PC-3 (cell line): ENCODE measurements around the gene SMAD5. TPM values are rescaled to one million over a fixed set of nuclear protein-coding genes. Genes with fewer than 3 reads are reported as not detected.

Experiments used
- ATAC-seq: fragments of 200-7000 bp; cut with Tn5 transposase; 2 replicates; pipeline ENCODE4 v1.9.1; 2020; ENCODE audit warnings: mild to moderate bottlenecking, moderate library complexity
- BruUV-seq: library from RNA; stranded (reverse); fragments of 400-500 nt; replicated peaks from 2 replicates; lab custom pipeline; 2021; lab: Mats Ljungman, UMichigan
- CTCF ChIA-PET: fragments of 300-600 bp; sonication (Branson Sonifier 250); formaldehyde crosslinking; loops from one replicate; lab custom pipeline; 2022; ENCODE audit warnings: antibody characterized with exemption; lab: Charles Lee
- POLR2A ChIA-PET: fragments of 300-600 bp; sonication (Branson Sonifier 250); formaldehyde crosslinking; loops from one replicate; lab custom pipeline; 2022; ENCODE audit warnings: antibody characterized with exemption; ENCODE audit not compliant: unreplicated experiment; lab: Charles Lee
- DNase-seq: peaks from one replicate; pipeline ENCODE4 v3.0.0-alpha.2; 2015
- H2AFZ ChIP-seq: fragments of 300-600 bp; sonication (generic); 2 replicates; pipeline ENCODE4 v1.6.0; 2016; ENCODE audit warnings: antibody characterized with exemption, low read length
- H3F3A ChIP-seq: fragments of 300-600 bp; sonication (generic); one replicate; pipeline ENCODE4 v1.6.0; 2017; ENCODE audit warnings: antibody characterized with exemption, low read length, control low read depth, mild to moderate bottlenecking; ENCODE audit not compliant: unreplicated experiment
- H3K27ac ChIP-seq: fragments of 300-600 bp; sonication (generic); 2 replicates; pipeline ENCODE4 v1.5.1; 2016; ENCODE audit warnings: mild to moderate bottlenecking, low read length
- H3K27me3 ChIP-seq: fragments of 300-600 bp; sonication (generic); 2 replicates; pipeline ENCODE4 v1.6.1; 2016; ENCODE audit warnings: low read length, mixed read lengths
- H3K36me3 ChIP-seq: fragments of 300-600 bp; sonication (generic); 2 replicates; pipeline ENCODE4 v1.6.1; 2016; ENCODE audit warnings: low read depth, mixed run types, low read length, mixed read lengths
- H3K4me1 ChIP-seq: fragments of 300-600 bp; sonication (generic); 2 replicates; pipeline ENCODE4 v1.5.1; 2016; ENCODE audit warnings: low read length; ENCODE audit not compliant: insufficient read depth
- H3K4me2 ChIP-seq: fragments of 300-600 bp; sonication (generic); 2 replicates; pipeline ENCODE4 v1.6.0; 2016; ENCODE audit warnings: low read length
- H3K4me3 ChIP-seq: fragments of 300-600 bp; sonication (generic); 2 replicates; pipeline ENCODE4 v1.5.1; 2016; ENCODE audit warnings: mild to moderate bottlenecking, low read length, mixed read lengths
- H3K79me2 ChIP-seq: fragments of 300-600 bp; sonication (generic); 2 replicates; pipeline ENCODE4 v1.6.1; 2017; ENCODE audit warnings: low read length, mixed read lengths
- H3K9ac ChIP-seq: fragments of 300-600 bp; sonication (generic); 2 replicates; pipeline ENCODE4 v1.6.0; 2016; ENCODE audit warnings: mild to moderate bottlenecking, low read length
- H3K9me2 ChIP-seq: fragments of 300-600 bp; sonication (generic); replicated peaks from 2 replicates; pipeline ENCODE4 v1.6.1; 2016; ENCODE audit warnings: mixed run types, low read length, mixed read lengths
- H3K9me3 ChIP-seq: fragments of 300-600 bp; sonication (generic); 2 replicates; pipeline ENCODE4 v1.6.1; 2016; ENCODE audit warnings: low read length, mixed read lengths
- H4K20me1 ChIP-seq: fragments of 300-600 bp; sonication (generic); 2 replicates; pipeline ENCODE4 v1.6.1; 2016; ENCODE audit warnings: low read length, mixed read lengths
- EZH2 ChIP-seq: fragments of 300-600 bp; sonication (generic); IDR thresholded peaks from one replicate; pipeline ENCODE4 v1.6.1; 2017; ENCODE audit warnings: antibody characterized with exemption, mild to moderate bottlenecking, low read length; ENCODE audit not compliant: unreplicated experiment
- EZH2phosphoT487 ChIP-seq: fragments of 300-600 bp; sonication (generic); IDR thresholded peaks from 2 replicates; pipeline ENCODE4 v1.6.1; 2018; ENCODE audit warnings: mild to moderate bottlenecking, antibody characterized with exemption, low read length, borderline replicate concordance
- intact Hi-C: fragments of 100-400 bp; cut with micrococcal nuclease; formaldehyde crosslinking; loops from 2 replicates; pipeline ENCODE4 v1.9.0; 2023
- total RNA-seq: library from RNA; depleted of rRNA; stranded (reverse); fragments of >200 nt; gene quantifications from 2 replicates; pipeline ENCODE4 v1.2.3, GENCODE V29; 2014
- TF ChIP-seq, protein P1 (sequence below): fragments of 300-600 bp; sonication (generic); conservative IDR thresholded peaks from 2 replicates; pipeline ENCODE4 v1.5.1; 2017; ENCODE audit warnings: antibody characterized with exemption, low read depth, mild to moderate bottlenecking, low read length

SMAD5 gene
- total RNA-seq, 1 experiment from 2014 or later = 28.5 TPM

- H3K4me2 ChIP-seq = no peak overlapping the region
- ATAC-seq = no peak
- H3K79me2 ChIP-seq = no peaks in the 10 kb centered on the region
- BruUV-seq = no TSS peak
- H3K36me3 ChIP-seq = no peaks in the 10 kb centered on the region; the same call in none of the 2 replicates
- H4K20me1 ChIP-seq = no peaks in the 10 kb centered on the region
- no peak overlapping the region for H3K27ac ChIP-seq
- H3K4me1 ChIP-seq = no peaks in the 10 kb centered on the region
- TF ChIP-seq EZH2phosphoT487 (no peak), EZH2 (no peak)
- TF ChIP-seq, protein P1, sequence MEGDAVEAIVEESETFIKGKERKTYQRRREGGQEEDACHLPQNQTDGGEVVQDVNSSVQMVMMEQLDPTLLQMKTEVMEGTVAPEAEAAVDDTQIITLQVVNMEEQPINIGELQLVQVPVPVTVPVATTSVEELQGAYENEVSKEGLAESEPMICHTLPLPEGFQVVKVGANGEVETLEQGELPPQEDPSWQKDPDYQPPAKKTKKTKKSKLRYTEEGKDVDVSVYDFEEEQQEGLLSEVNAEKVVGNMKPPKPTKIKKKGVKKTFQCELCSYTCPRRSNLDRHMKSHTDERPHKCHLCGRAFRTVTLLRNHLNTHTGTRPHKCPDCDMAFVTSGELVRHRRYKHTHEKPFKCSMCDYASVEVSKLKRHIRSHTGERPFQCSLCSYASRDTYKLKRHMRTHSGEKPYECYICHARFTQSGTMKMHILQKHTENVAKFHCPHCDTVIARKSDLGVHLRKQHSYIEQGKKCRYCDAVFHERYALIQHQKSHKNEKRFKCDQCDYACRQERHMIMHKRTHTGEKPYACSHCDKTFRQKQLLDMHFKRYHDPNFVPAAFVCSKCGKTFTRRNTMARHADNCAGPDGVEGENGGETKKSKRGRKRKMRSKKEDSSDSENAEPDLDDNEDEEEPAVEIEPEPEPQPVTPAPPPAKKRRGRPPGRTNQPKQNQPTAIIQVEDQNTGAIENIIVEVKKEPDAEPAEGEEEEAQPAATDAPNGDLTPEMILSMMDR = no peak
- intact Hi-C loops = no loop called here
- H3F3A ChIP-seq = no peaks in the 10 kb centered on the region
- no peak for DNase-seq
- no peaks in the 10 kb centered on the region for H3K9me2 ChIP-seq
- no peak overlapping the region for H2AFZ ChIP-seq
- CTCF ChIA-PET = no interaction called here
- H3K9me3 ChIP-seq = no peaks in the 10 kb centered on the region
- POLR2A ChIA-PET = no interaction called here
- H3K4me3 ChIP-seq = no peak overlapping the region
- no peak overlapping the region for H3K9ac ChIP-seq
- H3K27me3 ChIP-seq = no peaks in the 10 kb centered on the region
These were observed 53.5 kb downstream of the SMAD5 start for GRCh38 chr5:136185974-136186665.

DNA sequence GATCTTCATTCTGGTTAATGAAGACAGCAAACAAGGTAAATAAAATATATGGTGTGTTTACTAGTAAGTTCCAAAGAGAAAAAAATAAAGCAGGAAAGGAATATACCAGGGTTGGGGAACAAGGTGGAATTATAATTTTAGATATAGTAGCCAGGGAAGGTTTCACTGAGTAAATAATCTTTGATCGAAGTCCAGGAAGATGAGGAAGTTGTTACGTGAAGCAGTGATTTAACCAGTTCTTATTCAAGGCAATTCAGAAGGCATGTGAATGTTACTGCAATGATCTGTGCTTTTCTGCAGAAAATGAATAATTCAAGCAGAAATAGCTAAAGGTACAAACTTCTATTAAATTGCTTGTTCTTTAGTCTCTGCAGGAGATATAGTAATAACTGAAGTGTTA, 54.2 kb downstream of the SMAD5 start:
- no peaks in the 10 kb centered on the region for H3K9me2 ChIP-seq
- intact Hi-C loops = no loop called here
- no peaks in the 10 kb centered on the region; the same call in none of the 2 replicates for H3K36me3 ChIP-seq
- BruUV-seq = no TSS peak
- TF ChIP-seq EZH2 = no peak
- TF ChIP-seq EZH2phosphoT487 = no peak
- TF ChIP-seq, protein P1 = no peak
- H3K9ac ChIP-seq = no peak overlapping the region
- no peak for ATAC-seq
- H3K4me1 ChIP-seq = no peaks in the 10 kb centered on the region
- no peaks in the 10 kb centered on the region for H3F3A ChIP-seq
- H3K27me3 ChIP-seq = no peaks in the 10 kb centered on the region
- DNase-seq = no peak
- H3K27ac ChIP-seq = no peak overlapping the region
- no peaks in the 10 kb centered on the region for H3K79me2 ChIP-seq
- no peak overlapping the region for H2AFZ ChIP-seq
- H4K20me1 ChIP-seq = no peaks in the 10 kb centered on the region
- POLR2A ChIA-PET = no interaction called here
- no peak overlapping the region for H3K4me3 ChIP-seq
- no peaks in the 10 kb centered on the region for H3K9me3 ChIP-seq
- no peak overlapping the region for H3K4me2 ChIP-seq
- CTCF ChIA-PET = no interaction called here

- Histone ChIP-seq H3K9ac (no peak overlapping the region), H3F3A (no peaks in the 10 kb centered on the region), H4K20me1 (no peaks in the 10 kb centered on the region), H3K9me2 (no peaks in the 10 kb centered on the region), H3K4me2 (no peak overlapping the region), H3K79me2 (no peaks in the 10 kb centered on the region), H3K4me1 (no peaks in the 10 kb centered on the region), H3K27me3 (no peaks in the 10 kb centered on the region), H3K4me3 (no peak overlapping the region), H2AFZ (no peak overlapping the region), H3K27ac (no peak overlapping the region), H3K9me3 (no peaks in the 10 kb centered on the region), H3K36me3 (no peaks in the 10 kb centered on the region; the same call in none of the 2 replicates)
- no peak for DNase-seq
- intact Hi-C loops = no loop called here
- TF ChIP-seq, protein P1 = no peak
- TF ChIP-seq EZH2 (no peak), EZH2phosphoT487 (no peak)
- ATAC-seq = no peak
- CTCF ChIA-PET = no interaction called here
- BruUV-seq = no TSS peak
- POLR2A ChIA-PET = no interaction called here
These were observed 56.2 kb downstream of the SMAD5 start for GRCh38 chr5:136188859-136189258.
